ENCODE measurements around the gene GALE.

DNA sequence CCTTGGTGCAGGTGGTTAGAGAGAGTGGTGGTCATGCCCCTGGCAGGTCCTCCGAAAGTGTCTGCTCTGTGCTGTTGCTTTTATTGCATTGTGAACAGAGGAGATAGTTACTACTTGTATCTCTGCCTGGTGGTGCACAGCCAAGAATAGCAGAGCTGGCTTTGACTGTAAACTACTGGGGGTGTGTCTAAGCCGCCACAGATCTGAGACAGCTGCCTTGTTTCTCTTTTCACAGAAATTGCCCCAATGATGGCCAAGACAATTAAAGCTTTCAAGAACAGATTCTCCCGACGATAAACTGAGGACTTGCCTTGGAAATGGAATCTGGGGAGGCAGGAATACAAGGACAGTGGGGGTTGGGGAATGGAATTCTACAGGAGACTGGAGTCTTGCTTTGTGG is 41.3 kb downstream of the GALE start:
- TF ChIP-seq, protein P1, sequence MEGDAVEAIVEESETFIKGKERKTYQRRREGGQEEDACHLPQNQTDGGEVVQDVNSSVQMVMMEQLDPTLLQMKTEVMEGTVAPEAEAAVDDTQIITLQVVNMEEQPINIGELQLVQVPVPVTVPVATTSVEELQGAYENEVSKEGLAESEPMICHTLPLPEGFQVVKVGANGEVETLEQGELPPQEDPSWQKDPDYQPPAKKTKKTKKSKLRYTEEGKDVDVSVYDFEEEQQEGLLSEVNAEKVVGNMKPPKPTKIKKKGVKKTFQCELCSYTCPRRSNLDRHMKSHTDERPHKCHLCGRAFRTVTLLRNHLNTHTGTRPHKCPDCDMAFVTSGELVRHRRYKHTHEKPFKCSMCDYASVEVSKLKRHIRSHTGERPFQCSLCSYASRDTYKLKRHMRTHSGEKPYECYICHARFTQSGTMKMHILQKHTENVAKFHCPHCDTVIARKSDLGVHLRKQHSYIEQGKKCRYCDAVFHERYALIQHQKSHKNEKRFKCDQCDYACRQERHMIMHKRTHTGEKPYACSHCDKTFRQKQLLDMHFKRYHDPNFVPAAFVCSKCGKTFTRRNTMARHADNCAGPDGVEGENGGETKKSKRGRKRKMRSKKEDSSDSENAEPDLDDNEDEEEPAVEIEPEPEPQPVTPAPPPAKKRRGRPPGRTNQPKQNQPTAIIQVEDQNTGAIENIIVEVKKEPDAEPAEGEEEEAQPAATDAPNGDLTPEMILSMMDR (IDR thresholded peaks at IDR 0.05) = no peak
- no peak for TF ChIP-seq ZFX (IDR thresholded peaks at IDR 0.05; ENCODE audit: borderline replicate concordance)
